HepG2 (cell line): ENCODE results near the gene TROAP. TPM values are rescaled to one million over a fixed set of nuclear protein-coding genes. Genes with fewer than 3 reads are reported as not detected.

Experiments used
- ARID4A ChIP-seq: sonication (generic); formaldehyde crosslinking; IDR thresholded peaks from 2 replicates; pipeline ENCODE4 v1.5.0; 2020; ENCODE audit warnings: mild to moderate bottlenecking, missing genetic modification reagents, borderline replicate concordance
- BRCA1 ChIP-seq: sonication (generic); formaldehyde crosslinking; IDR thresholded peaks from 2 replicates; pipeline ENCODE4 v1.4.0; 2020; ENCODE audit warnings: missing genetic modification reagents
- DRAP1 ChIP-seq: IDR thresholded peaks from 2 replicates; pipeline ENCODE4 v1.6.1; 2016; ENCODE audit warnings: missing genetic modification reagents, missing compliant biosample characterization
- ETV5 ChIP-seq: IDR thresholded peaks from 2 replicates; pipeline ENCODE4 v1.6.1; 2018; ENCODE audit warnings: missing biosample characterization, missing genetic modification reagents, inconsistent platforms, borderline replicate concordance
- FOXK1 ChIP-seq: sonication (generic); formaldehyde crosslinking; IDR thresholded peaks from 2 replicates; pipeline ENCODE4 v1.4.0; 2020; ENCODE audit warnings: low read depth, missing genetic modification reagents, borderline replicate concordance
- KLF13 ChIP-seq: sonication (generic); formaldehyde crosslinking; IDR thresholded peaks from 2 replicates; pipeline ENCODE4 v1.4.0; 2020; ENCODE audit warnings: mild to moderate bottlenecking, missing genetic modification reagents
- NR3C1 ChIP-seq: sonication (generic); formaldehyde crosslinking; IDR thresholded peaks from 2 replicates; pipeline ENCODE4 v1.4.0; 2020; ENCODE audit warnings: missing genetic modification reagents
- RARG ChIP-seq: sonication (generic); formaldehyde crosslinking; IDR thresholded peaks from 2 replicates; pipeline ENCODE4 v1.4.0; 2020; ENCODE audit warnings: low read depth, mild to moderate bottlenecking, missing genetic modification reagents
- REL ChIP-seq: sonication (generic); formaldehyde crosslinking; conservative IDR thresholded peaks from 2 replicates; pipeline ENCODE4 v1.8.0; 2022; ENCODE audit warnings: mild to moderate bottlenecking, missing genetic modification reagents, moderate library complexity
- SETDB1 ChIP-seq: sonication (generic); formaldehyde crosslinking; IDR thresholded peaks from 2 replicates; pipeline ENCODE4 v1.5.1; 2020; ENCODE audit warnings: missing genetic modification reagents, mild to moderate bottlenecking, borderline replicate concordance
- SKIL ChIP-seq: sonication (generic); formaldehyde crosslinking; IDR thresholded peaks from 2 replicates; pipeline ENCODE4 v1.8.0; 2022; ENCODE audit warnings: missing genetic modification reagents, mild to moderate bottlenecking, moderate library complexity, borderline replicate concordance
- SMC3 ChIP-seq: IDR thresholded peaks from 2 replicates; pipeline ENCODE4 v1.6.1; 2011; ENCODE audit warnings: low read length, improper control_type of control experiment
- SNAPC5 ChIP-seq: sonication (generic); formaldehyde crosslinking; IDR thresholded peaks from 2 replicates; pipeline ENCODE4 v1.8.1; 2023; ENCODE audit warnings: mild to moderate bottlenecking, missing genetic modification reagents, borderline replicate concordance
- ZBTB46 ChIP-seq: sonication (generic); formaldehyde crosslinking; IDR thresholded peaks from 2 replicates; pipeline ENCODE4 v1.4.0; 2020; ENCODE audit warnings: mild to moderate bottlenecking, missing genetic modification reagents, borderline replicate concordance
- ZKSCAN1 ChIP-seq: fragments of 150-350 bp; IDR thresholded peaks from 2 replicates; pipeline ENCODE4 v1.6.1; 2014; ENCODE audit warnings: low read length
- ZMYM4 ChIP-seq: sonication (generic); formaldehyde crosslinking; IDR thresholded peaks from 2 replicates; pipeline ENCODE4 v1.8.1; 2023; ENCODE audit warnings: mild to moderate bottlenecking, missing genetic modification reagents
- ZNF234 ChIP-seq: sonication (generic); formaldehyde crosslinking; conservative IDR thresholded peaks from 2 replicates; pipeline ENCODE4 v1.5.1; 2020; ENCODE audit warnings: mild to moderate bottlenecking, missing genetic modification reagents
- ZNF329 ChIP-seq: sonication (generic); formaldehyde crosslinking; IDR thresholded peaks from 2 replicates; pipeline ENCODE4 v1.9.0; 2021; ENCODE audit warnings: low read depth, mild to moderate bottlenecking, missing genetic modification reagents
- ZNF615 ChIP-seq: sonication (generic); formaldehyde crosslinking; IDR thresholded peaks from 2 replicates; pipeline ENCODE4 v1.5.0; 2020; ENCODE audit warnings: mild to moderate bottlenecking, missing genetic modification reagents, borderline replicate concordance
- ZNF674 ChIP-seq: sonication (generic); formaldehyde crosslinking; IDR thresholded peaks from 2 replicates; pipeline ENCODE4 v1.5.0; 2020; ENCODE audit warnings: low read depth, mild to moderate bottlenecking, missing genetic modification reagents
- polyA plus RNA-seq, 8 experiments: library from polyadenylated mRNA; depleted of rRNA in 3 of 8; stranded (reverse) in 7 of 8; unstranded in 1 of 8; fragments of >200 nt; fragmentation: Illumina TruSeq in 4 of 8; extraction: Trizol in 4 of 8; gene quantifications; 2 replicates each; pipeline versions ENCODE4 v1.2.1 to v1.2.3, GENCODE V29; 2011 to 2016; ENCODE audit warnings: low read depth in 4 of 8, missing spikeins in 1 of 8, mixed read lengths in 1 of 8; ENCODE audit not compliant: insufficient read depth in 1 of 8
- total RNA-seq, 5 experiments: library from RNA; depleted of rRNA; stranded (reverse); fragments of >200 nt; fragmentation: Illumina TruSeq; extraction: Trizol; gene quantifications; 2 replicates each; pipeline ENCODE4 v1.2.3, GENCODE V29; 2016; ENCODE audit warnings: low read depth in 1 of 5

Gene TROAP
- total and polyA plus RNA-seq, 2 of the 13 experiments (the other 11 are each of a cell fraction or from before 2014, with no cell fraction given) = 22.5 to 30.9 TPM

- TF ChIP-seq ZNF329 (CRISPR knock-in tag) (no peak), ZNF615 (CRISPR knock-in tag) (no peak), SNAPC5 (CRISPR knock-in tag) (peak; percentile 78; the same call in 1 of the 2 replicates), ZNF674 (no peak), SKIL (CRISPR knock-in tag) (no peak), ARID4A (CRISPR knock-in tag) (peak; percentile 82; the same call in 1 of the 2 replicates), SETDB1 (no peak), FOXK1 (0 out of 2 replicates have a peak, but pooled peaks have one; percentile 24), ZBTB46 (CRISPR knock-in tag) (0 out of 2 replicates have a peak, but pooled peaks have one; percentile 93), ETV5 (CRISPR knock-in tag) (peak; percentile 92), ZKSCAN1 (no peak), KLF13 (CRISPR knock-in tag) (no peak), DRAP1 (peak; percentile 95), NR3C1 (CRISPR knock-in tag) (no peak), ZMYM4 (peak; percentile 87), REL (no peak), SMC3 (no peak), RARG (no peak), BRCA1 (peak; percentile 69; the same call in 1 of the 2 replicates), ZNF234 (CRISPR knock-in tag) (no peak)
Measured at GRCh38 chr12:49347311-49348193, 24.5 kb downstream of the TROAP start (continued).
